ENCODE data around the gene IL17C.

The IL17C gene

GRCh38 chr16:88647178-88648070 lies 9.1 kb downstream of the IL17C start:
- DNase-seq, result no peak

GRCh38 chr16:88649195-88649923 lies 11.0 kb downstream of the IL17C start:
- no peak for DNase-seq

GRCh38 chr16:88649924-88650748 lies 11.8 kb downstream of the IL17C start:
- DNase-seq, result no peak

DNA sequence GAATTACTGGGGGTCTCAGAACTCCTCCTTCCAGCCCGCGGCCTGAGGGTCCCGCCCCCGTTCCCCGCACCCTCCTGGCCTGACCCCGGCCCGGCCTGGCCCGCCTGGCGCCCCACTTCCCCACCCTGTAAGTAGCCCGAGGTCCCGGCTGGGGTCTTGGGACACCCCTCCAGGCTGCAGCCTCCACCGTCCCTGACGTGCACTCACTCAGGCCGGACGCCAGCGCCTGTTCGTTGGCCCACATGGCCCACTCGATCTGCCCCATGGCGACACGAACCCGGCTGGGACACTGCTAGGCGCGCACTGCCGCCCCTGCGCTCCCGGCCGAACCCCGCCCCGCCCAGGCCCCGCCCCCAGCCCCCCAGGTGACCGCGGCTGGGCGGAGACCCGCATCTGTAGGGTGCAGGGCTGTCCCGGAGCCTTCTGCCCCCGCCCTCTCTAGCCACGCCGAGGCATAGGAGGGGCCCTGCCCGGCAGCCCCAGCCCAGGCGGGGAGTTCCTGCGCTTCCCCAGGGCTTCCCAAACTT lies 12.4 kb downstream of the IL17C start, which contains the start of gene CYBA:
Gene CYBA (minus strand): TSS at position 305 of the 527 bp plus-strand sequence. CDS start 40 bp downstream, at position 265.
- DNase-seq, result no peak

- DNase-seq, result no peak
Observed at GRCh38 chr16:88651276-88651988, 13.1 kb downstream of the IL17C start.

DNA sequence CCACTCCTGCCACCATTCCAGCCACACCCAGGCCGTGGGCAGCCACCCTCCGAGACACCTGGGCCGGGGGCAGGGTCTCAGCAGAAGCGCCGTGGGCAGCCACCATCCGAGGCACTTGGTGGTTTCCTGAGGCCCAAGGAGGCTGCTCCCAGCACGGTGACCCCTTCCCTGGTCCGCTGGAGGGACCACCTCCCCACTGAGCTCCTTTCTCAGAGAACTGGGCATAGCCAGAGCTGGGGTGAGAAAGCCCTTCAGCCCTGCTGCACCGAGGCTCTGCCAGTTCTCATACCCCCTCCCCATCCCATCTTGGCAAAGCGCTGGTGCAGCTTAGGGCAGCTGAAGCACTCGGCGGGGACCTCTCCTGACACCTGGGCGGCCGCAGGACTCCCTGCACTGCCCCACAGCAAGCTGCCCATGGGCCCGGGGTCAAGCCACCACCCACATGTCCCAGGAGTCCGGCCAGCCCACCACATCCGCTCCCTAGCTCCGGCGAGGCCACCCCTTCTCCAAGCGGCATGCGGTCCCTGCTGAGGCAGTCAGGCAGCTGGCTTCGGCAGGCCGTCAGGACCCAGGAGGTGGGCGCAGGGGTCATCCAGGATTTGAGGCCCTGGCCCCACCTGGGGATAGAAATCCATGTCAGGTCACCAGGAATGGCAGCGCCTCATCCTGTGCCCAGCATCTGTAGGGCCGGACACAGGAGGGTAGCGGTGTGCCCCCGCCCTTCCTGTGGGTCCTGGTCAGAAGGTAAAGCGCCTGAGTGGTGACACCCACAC lies 13.8 kb downstream of the IL17C start:
- no peak for DNase-seq

- no peak for DNase-seq
Observed at GRCh38 chr16:88652762-88653063, 14.3 kb downstream of the IL17C start.

DNA sequence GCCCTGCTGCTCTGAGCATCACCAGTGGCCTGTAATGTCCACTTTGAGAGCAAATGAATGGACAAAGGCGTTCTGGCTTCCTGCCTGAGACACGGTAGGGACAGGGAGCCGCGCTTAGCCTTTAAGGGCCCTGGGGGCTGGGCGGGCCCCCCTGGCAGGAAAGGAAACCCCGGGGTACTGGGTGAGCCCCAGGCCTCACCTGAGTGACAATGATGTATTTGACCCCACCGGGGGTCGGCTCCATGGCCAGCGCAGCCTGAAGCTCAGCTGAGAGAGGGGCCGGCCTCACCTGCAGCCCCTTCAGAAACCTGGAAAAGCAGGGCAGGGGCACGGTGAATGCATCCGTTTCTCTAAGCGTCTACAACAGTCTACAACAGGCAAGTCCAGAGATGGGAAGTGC lies 14.7 kb downstream of the IL17C start:
- DNase-seq, result no peak

DNA sequence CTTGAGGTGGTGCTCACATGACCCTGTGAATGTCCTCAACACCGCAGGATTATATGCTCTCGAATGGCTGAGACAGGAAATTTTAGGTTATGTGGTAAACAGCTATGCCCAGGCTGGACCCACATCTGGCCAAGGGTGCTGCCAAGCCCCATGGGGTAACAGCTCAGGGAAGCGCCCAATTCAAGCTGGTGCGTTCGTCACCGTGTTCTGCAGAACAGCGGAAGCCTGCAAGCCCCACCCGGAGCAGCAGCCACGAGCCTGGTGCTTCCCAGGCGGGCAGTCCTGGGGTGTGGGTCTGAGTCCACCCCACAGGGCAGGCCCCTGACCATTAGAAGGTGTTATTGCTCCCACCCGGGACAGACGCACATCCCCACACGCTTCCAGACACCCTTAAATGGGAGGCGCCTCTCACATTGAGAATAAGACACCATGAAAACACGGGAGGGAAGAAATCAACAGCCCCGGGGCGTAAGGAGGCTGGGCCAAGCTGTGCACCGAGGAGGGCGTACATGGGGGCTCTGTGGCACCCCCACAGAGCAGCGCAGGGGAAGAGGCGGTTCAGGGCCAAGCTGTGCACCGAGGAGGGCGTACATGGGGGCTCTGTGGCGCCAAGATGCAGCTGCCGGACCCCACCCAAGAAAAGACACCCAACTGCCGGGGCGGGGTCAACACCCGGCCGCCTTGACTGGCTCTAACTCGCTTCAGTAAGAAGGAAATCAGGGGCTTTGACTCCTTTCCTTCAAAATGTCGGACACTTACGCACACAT lies 15.4 kb downstream of the IL17C start:
- DNase-seq, result no peak

DNA sequence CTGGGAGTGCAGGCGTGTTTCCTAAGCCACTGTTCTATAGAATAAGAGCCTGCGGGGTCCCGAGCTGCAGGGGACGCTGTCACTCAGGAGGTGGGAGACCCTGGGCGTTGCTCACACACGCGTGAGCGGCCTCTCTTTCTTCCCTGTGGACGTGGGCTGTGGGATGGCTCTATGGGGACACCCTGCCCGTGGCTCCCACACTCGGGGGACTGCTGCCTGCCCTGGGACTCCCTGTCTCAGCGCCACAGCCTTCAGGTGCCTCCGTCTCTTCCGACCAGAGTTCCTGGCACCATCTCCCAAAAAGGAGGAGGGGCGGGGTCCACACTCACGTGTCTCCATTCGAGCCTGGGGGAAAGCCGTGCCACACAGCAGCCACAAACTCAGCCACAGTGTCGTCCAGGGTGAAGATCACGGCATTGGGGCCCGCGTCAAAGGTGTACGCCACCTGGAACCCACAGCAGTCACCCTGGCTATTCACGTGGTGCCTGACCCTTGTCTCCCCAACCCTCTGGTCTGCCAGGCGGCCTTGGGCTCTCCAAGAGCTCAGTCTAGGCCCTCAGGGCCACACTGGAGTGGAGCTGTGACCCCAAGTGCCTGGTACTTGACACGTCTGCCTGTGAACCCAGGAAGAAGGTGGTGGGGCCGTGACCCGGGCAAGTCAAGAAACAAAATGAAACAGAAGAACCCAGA lies 16.1 kb downstream of the IL17C start:
- DNase-seq, result no peak

DNA sequence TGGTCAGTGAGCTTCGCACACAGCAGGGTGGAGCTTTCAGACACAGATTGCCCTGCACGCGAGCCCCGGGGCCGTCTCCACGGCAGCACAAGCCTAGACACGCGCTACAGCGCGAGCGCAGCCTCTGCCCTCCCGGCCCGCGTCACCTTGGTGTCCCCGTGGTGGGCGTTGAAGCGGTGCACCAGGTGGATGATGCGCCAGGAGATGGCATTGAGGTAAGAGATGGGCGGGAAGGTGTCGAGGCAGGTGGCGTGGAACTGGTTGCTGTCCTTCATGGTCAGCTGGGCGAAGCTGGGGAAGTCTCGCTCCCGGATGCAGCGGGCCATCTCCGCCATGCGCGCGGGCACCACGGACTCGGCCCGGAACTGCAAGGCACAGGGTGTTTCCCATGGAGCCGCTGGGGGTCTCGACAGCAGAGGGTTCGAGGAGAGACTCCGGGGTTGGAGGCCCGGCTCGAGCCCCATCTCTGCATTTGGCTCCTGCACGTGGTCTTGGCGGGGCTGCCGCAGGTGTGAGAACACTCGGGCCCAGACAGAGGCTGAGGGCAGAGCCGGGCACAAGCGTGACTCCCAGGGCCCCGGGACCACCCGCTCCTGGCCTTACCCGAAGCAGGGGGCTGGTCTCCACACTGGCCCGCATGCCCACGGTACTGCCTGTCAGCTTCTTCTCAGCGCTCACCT lies 16.8 kb downstream of the IL17C start:
- DNase-seq, result no peak

- no peak for DNase-seq
Observed at GRCh38 chr16:88655733-88656281, 17.4 kb downstream of the IL17C start.

GRCh38 chr16:88656291-88656980 lies 18.1 kb downstream of the IL17C start:
- no peak for DNase-seq

DNA sequence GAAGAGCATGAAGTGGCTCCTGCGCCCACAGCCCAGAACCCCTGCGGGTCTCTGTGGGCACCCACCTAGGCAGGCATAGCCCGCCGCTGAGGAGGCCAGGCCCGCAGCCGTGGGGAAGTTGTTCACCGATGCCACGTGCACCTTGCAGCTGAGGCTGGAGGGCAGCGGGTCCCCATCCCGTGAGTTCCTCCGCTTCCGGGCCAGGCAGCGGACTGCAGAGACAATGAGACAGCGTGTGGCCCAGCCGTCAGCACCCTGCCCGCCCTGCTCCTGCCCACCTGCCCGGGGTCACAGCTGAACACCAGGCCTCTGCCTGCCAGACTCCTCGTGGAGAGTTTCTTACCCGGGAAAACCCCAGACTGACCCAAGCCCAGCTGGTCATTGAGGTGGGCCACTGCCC lies 19.0 kb downstream of the IL17C start:
- no peak for DNase-seq

GRCh38 chr16:88658714-88659113 lies 20.3 kb downstream of the IL17C start:
- no peak for DNase-seq

- no peak for DNase-seq
Observed at GRCh38 chr16:88659160-88659559, 20.8 kb downstream of the IL17C start.

DNA sequence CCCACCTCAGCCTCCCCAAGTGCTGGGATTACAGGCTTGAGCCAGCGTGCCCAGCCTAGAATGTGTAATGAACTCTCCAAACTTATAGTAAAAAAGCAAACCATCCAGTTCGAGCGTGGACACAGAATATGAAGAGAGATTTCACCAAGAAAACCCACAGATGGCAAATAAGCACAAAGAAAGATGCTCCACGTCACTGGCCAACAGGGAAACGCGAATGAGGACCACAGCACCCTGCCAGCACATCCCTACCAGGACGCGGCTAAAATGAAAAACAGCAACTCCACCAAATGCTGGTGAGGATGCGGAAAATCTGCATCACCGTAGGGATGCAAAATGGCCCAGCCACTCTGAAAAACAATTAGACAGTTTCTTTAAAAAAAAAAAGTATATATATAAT lies 23.1 kb downstream of the IL17C start:
- no peak for DNase-seq

DNA sequence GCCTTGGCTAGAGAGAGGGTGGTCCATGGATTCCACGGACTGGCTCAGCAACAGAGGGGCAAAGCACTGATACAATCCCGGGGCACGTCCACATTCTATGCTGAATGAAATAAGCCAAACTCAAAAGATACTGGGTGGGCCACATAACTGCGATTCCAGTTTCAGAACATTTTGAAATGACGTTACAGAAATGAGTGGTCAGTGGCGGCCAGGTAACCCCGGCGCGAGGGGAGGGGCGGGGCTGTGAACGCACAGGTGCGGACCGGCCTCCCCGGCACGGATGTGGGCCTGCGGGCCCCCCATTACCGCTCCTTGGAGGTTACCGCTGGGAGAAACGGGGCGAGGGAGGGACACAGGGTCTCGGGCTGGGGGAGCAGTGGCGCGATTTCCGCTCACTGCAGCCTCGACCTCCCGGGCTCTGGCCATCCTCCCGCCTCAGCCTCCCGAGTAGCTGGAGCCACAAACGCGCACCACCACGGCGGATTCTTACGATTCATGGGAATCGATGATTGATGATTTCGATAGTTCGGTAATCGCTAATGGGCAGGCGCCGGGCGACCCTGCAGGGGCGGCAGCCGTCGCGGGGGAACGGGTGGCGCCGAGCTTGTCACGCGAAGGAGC lies 24.0 kb downstream of the IL17C start:
- no peak for DNase-seq
